DOHH2 (cell line): Measurements from ENCODE around the gene TPSAB1.

Experiments used
- H3F3A ChIP-seq: fragments of 200-600 bp; sonication (generic), shearing (Covaris generic); 2 replicates; pipeline ENCODE4 v1.6.0; 2016; ENCODE audit warnings: antibody characterized with exemption, mild to moderate bottlenecking; ENCODE audit not compliant: control insufficient read depth, insufficient read depth
- H3K27ac ChIP-seq: fragments of 200-600 bp; sonication (generic); 2 replicates; pipeline ENCODE4 v1.5.1; 2014; ENCODE audit warnings: low read depth, mild to moderate bottlenecking, low read length, moderate library complexity
- H3K27me3 ChIP-seq: fragments of 200-600 bp; sonication (generic); 2 replicates; pipeline ENCODE4 v1.6.1; 2014; ENCODE audit warnings: mild to moderate bottlenecking, low read length, mixed read lengths; ENCODE audit not compliant: control insufficient read depth
- H3K36me3 ChIP-seq: fragments of 200-600 bp; sonication (generic); 2 replicates; pipeline ENCODE4 v1.6.1; 2014; ENCODE audit warnings: mild to moderate bottlenecking, low read length, moderate library complexity, mixed read lengths; ENCODE audit not compliant: control insufficient read depth
- H3K4me1 ChIP-seq: fragments of 200-600 bp; sonication (generic); 2 replicates; pipeline ENCODE4 v1.6.1; 2014; ENCODE audit warnings: mild to moderate bottlenecking, low read length, mixed read lengths; ENCODE audit not compliant: control insufficient read depth
- H3K4me2 ChIP-seq: fragments of 200-600 bp; sonication (generic); 2 replicates; pipeline ENCODE4 v1.6.0; 2014; ENCODE audit warnings: mild to moderate bottlenecking, low read length, moderate library complexity
- H3K4me3 ChIP-seq: fragments of 200-600 bp; sonication (generic); 2 replicates; pipeline ENCODE4 v1.5.1; 2014; ENCODE audit warnings: mild to moderate bottlenecking, low read length, mixed read lengths
- H3K79me2 ChIP-seq: fragments of 200-600 bp; sonication (generic); 2 replicates; pipeline ENCODE4 v1.6.1; 2014; ENCODE audit warnings: mild to moderate bottlenecking, low read length, mixed read lengths; ENCODE audit not compliant: control insufficient read depth
- H3K9me2 ChIP-seq: fragments of 200-600 bp; sonication (generic); replicated peaks from 2 replicates; pipeline ENCODE4 v1.6.1; 2014; ENCODE audit warnings: mild to moderate bottlenecking, low read length, mixed read lengths; ENCODE audit not compliant: control insufficient read depth
- H3K9me3 ChIP-seq: fragments of 200-600 bp; sonication (generic); 2 replicates; pipeline ENCODE4 v1.6.1; 2014; ENCODE audit warnings: antibody characterized with exemption, low read length, mixed read lengths; ENCODE audit not compliant: control insufficient read depth, insufficient read depth
- H4K20me1 ChIP-seq: fragments of 200-600 bp; sonication (generic); 2 replicates; pipeline ENCODE4 v1.6.0; 2014; ENCODE audit warnings: low read depth, mild to moderate bottlenecking, antibody characterized with exemption, low read length, moderate library complexity; ENCODE audit not compliant: control insufficient read depth, insufficient read depth
- EZH2phosphoT487 ChIP-seq: fragments of 200-600 bp; sonication (generic); IDR thresholded peaks from 2 replicates; pipeline ENCODE4 v1.6.1; 2017; ENCODE audit warnings: borderline replicate concordance, mild to moderate bottlenecking, antibody characterized with exemption, low read length, moderate library complexity, mixed read lengths
- TF ChIP-seq, protein P1 (sequence below): fragments of 200-600 bp; sonication (generic); IDR thresholded peaks from one replicate; pipeline ENCODE4 v1.5.1; 2014; ENCODE audit warnings: antibody characterized with exemption, mild to moderate bottlenecking, low read depth, low read length; ENCODE audit not compliant: poor library complexity, severe bottlenecking

Gene TPSAB1

DNA sequence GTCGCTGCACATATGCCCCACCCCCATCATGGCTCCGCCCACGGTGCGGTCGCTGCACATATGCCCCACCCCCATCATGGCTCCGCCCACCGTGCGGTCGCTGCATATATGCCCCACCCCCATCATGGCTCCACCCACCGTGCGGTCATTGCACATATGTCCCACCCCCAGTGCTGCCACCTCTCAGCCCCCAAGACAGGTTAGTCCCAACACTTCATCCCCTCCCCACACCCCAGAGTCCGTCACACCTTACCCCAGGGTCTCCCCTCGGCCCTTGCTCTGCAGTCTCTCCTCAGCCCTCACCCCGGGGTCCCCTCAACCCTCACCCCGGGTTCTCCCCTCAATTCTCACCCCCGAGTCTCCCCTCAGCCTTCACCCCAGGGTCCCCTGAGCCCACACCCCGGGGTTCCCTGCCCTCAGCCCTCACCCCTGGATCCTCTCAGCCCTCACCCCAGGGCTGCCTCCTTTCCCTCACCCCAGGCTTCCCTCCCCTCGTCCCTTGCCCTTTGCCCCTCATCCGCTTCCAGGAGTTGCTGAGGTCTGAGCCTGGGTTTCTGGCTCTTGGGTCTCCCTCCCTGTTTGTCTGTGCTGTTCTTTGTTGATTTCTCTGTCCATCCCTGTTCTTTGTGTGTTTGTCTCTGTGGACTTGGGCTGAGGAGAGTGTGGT lies 41.0 kb upstream of the TPSAB1 start:
- Histone ChIP-seq H3K9me2 (no peaks in the 10 kb centered on the region), H3K36me3 (no peaks in the 10 kb centered on the region), H3K4me2 (no peak overlapping the region), H4K20me1 (no peaks in the 10 kb centered on the region), H3K79me2 (no peaks in the 10 kb centered on the region), H3K27me3 (no peaks in the 10 kb centered on the region), H3F3A (no peaks in the 10 kb centered on the region), H3K9me3 (no peaks in the 10 kb centered on the region), H3K4me1 (no peaks in the 10 kb centered on the region), H3K27ac (no peak overlapping the region), H3K4me3 (no peak overlapping the region)
- TF ChIP-seq, protein P1, sequence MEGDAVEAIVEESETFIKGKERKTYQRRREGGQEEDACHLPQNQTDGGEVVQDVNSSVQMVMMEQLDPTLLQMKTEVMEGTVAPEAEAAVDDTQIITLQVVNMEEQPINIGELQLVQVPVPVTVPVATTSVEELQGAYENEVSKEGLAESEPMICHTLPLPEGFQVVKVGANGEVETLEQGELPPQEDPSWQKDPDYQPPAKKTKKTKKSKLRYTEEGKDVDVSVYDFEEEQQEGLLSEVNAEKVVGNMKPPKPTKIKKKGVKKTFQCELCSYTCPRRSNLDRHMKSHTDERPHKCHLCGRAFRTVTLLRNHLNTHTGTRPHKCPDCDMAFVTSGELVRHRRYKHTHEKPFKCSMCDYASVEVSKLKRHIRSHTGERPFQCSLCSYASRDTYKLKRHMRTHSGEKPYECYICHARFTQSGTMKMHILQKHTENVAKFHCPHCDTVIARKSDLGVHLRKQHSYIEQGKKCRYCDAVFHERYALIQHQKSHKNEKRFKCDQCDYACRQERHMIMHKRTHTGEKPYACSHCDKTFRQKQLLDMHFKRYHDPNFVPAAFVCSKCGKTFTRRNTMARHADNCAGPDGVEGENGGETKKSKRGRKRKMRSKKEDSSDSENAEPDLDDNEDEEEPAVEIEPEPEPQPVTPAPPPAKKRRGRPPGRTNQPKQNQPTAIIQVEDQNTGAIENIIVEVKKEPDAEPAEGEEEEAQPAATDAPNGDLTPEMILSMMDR, result no peak
- no peak for TF ChIP-seq EZH2phosphoT487

DNA sequence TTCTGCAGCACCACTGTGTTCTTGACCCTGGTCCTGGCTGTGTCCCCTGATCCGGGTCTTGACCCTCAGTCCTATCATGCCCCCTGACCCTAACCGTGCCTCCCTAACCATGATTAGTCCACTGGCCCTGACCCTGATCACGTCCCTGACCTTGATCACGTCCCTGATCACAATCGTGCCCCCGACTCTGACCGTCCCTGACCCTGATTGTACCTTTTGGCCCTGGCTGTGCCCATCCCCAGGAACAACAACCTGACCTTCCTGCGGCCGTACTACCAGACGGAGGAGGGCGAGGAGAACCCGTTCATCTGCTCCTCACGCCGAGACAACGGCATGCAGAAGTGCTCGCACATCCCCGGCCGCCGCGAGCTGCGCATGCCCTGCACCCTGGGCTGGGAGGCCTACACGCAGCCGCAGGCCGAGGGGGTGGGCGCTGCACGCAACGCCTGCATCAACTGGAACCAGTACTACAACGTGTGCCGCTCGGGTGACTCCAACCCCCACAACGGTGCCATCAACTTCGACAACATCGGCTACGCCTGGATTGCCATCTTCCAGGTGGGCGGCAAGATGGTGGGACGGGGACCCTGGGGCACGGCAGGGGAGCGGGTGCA lies 40.4 kb upstream of the TPSAB1 start:
- Histone ChIP-seq H4K20me1 (no peaks in the 10 kb centered on the region), H3K4me1 (no peaks in the 10 kb centered on the region), H3K9me2 (no peaks in the 10 kb centered on the region), H3K9me3 (no peaks in the 10 kb centered on the region), H3F3A (no peaks in the 10 kb centered on the region), H3K36me3 (no peaks in the 10 kb centered on the region), H3K4me3 (no peak overlapping the region), H3K79me2 (no peaks in the 10 kb centered on the region), H3K4me2 (no peak overlapping the region), H3K27ac (no peak overlapping the region), H3K27me3 (no peaks in the 10 kb centered on the region)
- TF ChIP-seq, protein P1, result no peak
- TF ChIP-seq EZH2phosphoT487, result no peak

DNA sequence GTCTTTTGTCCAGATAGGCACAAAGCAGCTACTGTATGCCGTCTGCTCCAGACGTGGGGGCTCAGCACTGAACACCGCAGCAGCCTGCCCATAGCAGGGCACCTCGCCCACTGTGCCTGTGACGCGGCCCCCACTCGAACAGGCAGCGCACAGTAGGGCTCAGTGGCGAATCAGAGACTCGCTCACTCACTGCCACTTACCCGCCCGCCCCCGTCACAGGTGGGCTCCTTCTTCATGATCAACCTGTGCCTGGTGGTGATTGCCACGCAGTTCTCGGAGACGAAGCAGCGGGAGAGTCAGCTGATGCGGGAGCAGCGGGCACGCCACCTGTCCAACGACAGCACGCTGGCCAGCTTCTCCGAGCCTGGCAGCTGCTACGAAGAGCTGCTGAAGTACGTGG lies 39.1 kb upstream of the TPSAB1 start:
- no peaks in the 10 kb centered on the region for H3F3A ChIP-seq
- H3K9me3 ChIP-seq, result no peaks in the 10 kb centered on the region
- no peaks in the 10 kb centered on the region for H3K27me3 ChIP-seq
- H3K9me2 ChIP-seq, result no peaks in the 10 kb centered on the region
- H3K36me3 ChIP-seq, result no peaks in the 10 kb centered on the region
- H3K79me2 ChIP-seq, result no peaks in the 10 kb centered on the region
- no peaks in the 10 kb centered on the region for H3K4me1 ChIP-seq
- no peak overlapping the region for H3K27ac ChIP-seq
- TF ChIP-seq EZH2phosphoT487, result no peak
- TF ChIP-seq, protein P1, result no peak
- no peak overlapping the region for H3K4me2 ChIP-seq
- H4K20me1 ChIP-seq, result no peaks in the 10 kb centered on the region
- no peak overlapping the region for H3K4me3 ChIP-seq
